Measurements from ENCODE around the gene CHRNA5. TPM values are rescaled to one million over a fixed set of nuclear protein-coding genes. Genes with fewer than 3 reads are reported as not detected.
"Not testable (repeated sequence)": the region's sequence is repeated elsewhere in the genome, so short reads cannot be mapped to it uniquely, and the experiment has no call there.

CHRNA5 gene
- total RNA-seq: 23.0 and 23.6 TPM in 2 replicates
- long read RNA-seq, partial matches to known transcripts: 2 of 5 reads
- long read RNA-seq, other reads (novel, unspliced or antisense): 1 of 5 reads

DNA sequence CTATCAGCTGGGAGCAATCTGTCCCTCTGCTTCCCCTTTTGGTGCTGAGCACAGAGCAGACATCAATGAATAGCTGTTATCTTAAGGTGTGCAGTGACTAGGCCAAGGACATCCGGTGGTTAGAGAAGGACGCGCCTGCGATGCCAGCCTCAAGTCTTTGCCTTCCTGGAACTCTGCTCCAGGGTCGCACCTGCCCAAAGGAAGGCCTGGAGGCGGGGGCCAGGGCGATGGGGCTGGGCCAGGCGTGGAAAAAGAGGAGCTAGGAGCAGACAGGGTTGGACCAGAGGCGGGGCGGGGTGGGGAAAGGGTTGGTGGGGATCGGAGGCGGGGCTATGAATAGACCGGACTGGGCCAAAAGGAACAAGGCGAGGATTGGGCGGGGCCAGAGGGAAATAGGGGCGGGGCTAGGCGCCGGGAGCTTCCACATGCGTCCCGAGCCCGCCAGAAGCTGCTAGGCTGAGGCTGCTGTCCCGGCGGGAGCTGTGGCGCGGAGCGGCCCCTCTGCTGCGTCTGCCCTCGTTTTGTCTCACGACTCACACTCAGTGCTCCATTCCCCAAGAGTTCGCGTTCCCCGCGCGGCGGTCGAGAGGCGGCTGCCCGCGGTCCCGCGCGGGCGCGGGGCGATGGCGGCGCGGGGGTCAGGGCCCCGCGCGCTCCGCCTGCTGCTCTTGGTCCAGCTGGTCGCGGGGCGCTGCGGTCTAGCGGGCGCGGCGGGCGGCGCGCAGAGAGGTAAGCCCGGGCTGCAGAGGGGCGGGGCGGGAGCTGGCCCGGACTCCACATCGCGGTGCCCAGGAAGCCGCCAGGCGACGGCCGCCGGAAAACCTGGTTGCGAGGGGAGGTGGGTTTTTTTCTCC lies at the start of gene CHRNA5:
Gene CHRNA5 (plus strand): TSS at position 424 of the 854 bp plus-strand sequence. CDS start 200 bp downstream, at position 624.
- H3K4me3 Mint-ChIP-seq: peak within 1 kb of the TSS; percentile 97
- H3K4me1 Mint-ChIP-seq: peaks cover 24% of the 10 kb centered on the region
- TF ChIP-seq, protein P1, sequence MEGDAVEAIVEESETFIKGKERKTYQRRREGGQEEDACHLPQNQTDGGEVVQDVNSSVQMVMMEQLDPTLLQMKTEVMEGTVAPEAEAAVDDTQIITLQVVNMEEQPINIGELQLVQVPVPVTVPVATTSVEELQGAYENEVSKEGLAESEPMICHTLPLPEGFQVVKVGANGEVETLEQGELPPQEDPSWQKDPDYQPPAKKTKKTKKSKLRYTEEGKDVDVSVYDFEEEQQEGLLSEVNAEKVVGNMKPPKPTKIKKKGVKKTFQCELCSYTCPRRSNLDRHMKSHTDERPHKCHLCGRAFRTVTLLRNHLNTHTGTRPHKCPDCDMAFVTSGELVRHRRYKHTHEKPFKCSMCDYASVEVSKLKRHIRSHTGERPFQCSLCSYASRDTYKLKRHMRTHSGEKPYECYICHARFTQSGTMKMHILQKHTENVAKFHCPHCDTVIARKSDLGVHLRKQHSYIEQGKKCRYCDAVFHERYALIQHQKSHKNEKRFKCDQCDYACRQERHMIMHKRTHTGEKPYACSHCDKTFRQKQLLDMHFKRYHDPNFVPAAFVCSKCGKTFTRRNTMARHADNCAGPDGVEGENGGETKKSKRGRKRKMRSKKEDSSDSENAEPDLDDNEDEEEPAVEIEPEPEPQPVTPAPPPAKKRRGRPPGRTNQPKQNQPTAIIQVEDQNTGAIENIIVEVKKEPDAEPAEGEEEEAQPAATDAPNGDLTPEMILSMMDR (conservative IDR thresholded peaks at IDR 0.05): no peak
- no peaks in the 10 kb centered on the region for H3K36me3 Mint-ChIP-seq (ENCODE audit: low read depth)
- H3K27me3 Mint-ChIP-seq (ENCODE audit: low read depth): peaks cover 16% of the 10 kb centered on the region
- peak within 1 kb of the TSS; percentile 95 for H3K27ac Mint-ChIP-seq (ENCODE audit: unreplicated experiment)
- peak; percentile 98 for DNase-seq (ENCODE audit: low read depth, low spot score)
- no peaks in the 10 kb centered on the region for H3K9me3 Mint-ChIP-seq

DNA sequence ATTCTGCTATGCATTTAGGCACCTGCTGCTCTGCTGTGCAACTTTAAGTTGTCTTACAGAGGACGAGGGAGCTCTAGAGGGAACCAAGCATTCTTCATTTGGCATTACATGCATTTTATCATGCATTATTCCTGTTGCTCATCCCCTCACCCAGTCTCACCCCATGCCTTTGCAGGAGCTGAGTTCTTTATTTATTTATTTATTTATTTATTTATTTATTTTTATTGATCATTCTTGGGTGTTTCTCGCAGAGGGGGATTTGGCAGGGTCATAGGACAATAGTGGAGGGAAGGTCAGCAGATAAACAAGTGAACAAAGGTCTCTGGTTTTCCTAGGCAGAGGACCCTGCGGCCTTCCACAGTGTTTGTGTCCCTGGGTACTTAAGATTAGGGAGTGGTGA lies 45.3 kb upstream of the CHRNA5 start:
- H3K27me3 Mint-ChIP-seq (ENCODE audit: low read depth); H3K9me3 Mint-ChIP-seq; H3K27ac Mint-ChIP-seq (ENCODE audit: unreplicated experiment); H3K36me3 Mint-ChIP-seq (ENCODE audit: low read depth); DNase-seq (ENCODE audit: low read depth, low spot score); H3K4me1 Mint-ChIP-seq; H3K4me3 Mint-ChIP-seq: not testable (repeated sequence)

DNA sequence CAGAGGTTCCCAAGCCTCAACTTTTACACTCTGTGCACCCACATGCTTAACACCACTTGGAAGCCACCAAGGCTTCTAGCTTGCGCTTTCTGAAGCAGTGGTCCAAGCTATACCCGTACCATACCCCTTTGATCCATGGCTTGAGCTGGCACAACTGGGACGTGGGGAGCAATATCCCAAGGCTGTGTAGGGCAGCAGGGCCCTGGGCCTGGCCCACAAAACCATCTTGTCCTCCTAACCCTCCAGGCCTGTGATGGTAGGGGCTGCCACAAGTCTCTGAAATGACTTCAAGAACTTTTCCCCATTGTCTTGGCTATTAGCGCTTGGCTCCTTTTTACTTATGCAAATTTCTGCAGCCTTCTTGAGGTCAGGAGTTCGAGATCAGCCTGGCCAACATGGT lies 41.1 kb upstream of the CHRNA5 start:
- TF ChIP-seq, protein P1 (conservative IDR thresholded peaks at IDR 0.05): no peak
- Mint-ChIP-seq H3K27me3 (ENCODE audit: low read depth) (no peaks in the 10 kb centered on the region), H3K4me1 (no peaks in the 10 kb centered on the region), H3K4me3 (no peak overlapping the region), H3K27ac (ENCODE audit: unreplicated experiment) (no peak overlapping the region), H3K9me3 (no peaks in the 10 kb centered on the region), H3K36me3 (ENCODE audit: low read depth) (peaks cover 3% of the 10 kb centered on the region)
- DNase-seq (ENCODE audit: low read depth, low spot score): no peak

DNA sequence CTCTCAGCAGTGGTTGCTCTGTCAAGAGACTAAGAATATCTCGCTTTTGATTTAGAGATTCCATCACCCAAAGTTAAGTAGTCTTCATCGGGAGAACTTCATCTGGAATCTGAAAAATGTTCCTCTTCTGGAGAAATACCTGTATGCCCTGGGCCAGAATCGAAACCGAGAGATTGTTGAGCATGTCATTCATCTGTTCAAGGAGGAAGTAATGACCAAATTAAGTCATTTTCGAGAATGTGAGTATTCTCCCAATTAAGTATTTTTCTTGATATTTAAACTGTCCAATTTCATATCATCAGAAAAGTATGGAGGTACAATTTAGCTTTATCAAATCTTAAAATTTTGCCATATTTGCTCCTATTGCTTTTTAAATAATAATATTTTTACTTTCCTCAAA lies 38.0 kb upstream of the CHRNA5 start:
- no peaks in the 10 kb centered on the region for H3K27me3 Mint-ChIP-seq (ENCODE audit: low read depth)
- TF ChIP-seq, protein P1 (conservative IDR thresholded peaks at IDR 0.05): no peak
- H3K4me1 Mint-ChIP-seq: no peaks in the 10 kb centered on the region
- no peak overlapping the region for H3K4me3 Mint-ChIP-seq
- H3K27ac Mint-ChIP-seq (ENCODE audit: unreplicated experiment): no peak overlapping the region
- peaks cover 3% of the 10 kb centered on the region for H3K36me3 Mint-ChIP-seq (ENCODE audit: low read depth)
- no peak for DNase-seq (ENCODE audit: low read depth, low spot score)
- H3K9me3 Mint-ChIP-seq: no peaks in the 10 kb centered on the region

DNA sequence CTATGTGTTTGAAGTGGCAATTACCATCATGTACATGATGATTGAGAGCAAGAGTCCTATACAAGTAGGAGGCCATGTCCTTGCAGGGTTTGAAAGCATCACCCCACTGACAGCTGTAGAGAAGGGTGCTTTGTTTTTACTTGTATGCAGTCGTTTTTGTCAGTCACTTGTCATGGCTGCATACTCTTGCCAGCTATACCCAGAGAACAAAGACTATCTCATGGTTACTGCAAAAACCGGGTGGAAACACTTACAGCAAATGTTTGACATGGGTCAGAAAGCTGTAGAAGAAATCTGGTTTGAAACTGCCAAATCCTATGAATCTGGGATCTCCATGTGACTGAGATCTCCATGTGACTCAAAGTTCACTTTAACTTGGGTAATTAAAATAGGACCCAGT lies 32.0 kb upstream of the CHRNA5 start:
- no peak overlapping the region for H3K4me3 Mint-ChIP-seq
- H3K9me3 Mint-ChIP-seq: no peaks in the 10 kb centered on the region
- H3K27ac Mint-ChIP-seq (ENCODE audit: unreplicated experiment): no peak overlapping the region
- peaks cover 9% of the 10 kb centered on the region for H3K4me1 Mint-ChIP-seq
- no peaks in the 10 kb centered on the region for H3K36me3 Mint-ChIP-seq (ENCODE audit: low read depth)
- TF ChIP-seq, protein P1 (conservative IDR thresholded peaks at IDR 0.05): no peak
- H3K27me3 Mint-ChIP-seq (ENCODE audit: low read depth): no peaks in the 10 kb centered on the region
- no peak for DNase-seq (ENCODE audit: low read depth, low spot score)

DNA sequence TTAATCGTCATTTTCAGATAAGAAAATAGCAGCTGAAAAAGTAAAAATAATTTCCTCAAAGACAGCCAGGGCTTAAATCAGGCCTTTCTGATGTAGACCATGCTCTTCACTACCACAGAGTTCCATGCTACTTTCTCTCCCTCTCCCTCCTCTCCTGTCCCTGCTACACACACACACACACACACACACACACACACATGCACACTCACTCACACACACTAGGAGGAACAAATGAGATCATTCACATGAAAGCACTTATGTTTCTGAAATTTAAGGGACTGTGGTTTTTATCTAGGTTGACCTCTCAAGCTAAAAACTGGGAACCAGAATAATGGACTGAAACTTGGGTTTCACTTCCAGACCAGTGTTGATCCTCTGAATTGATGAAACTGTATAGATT lies 29.2 kb upstream of the CHRNA5 start:
- TF ChIP-seq, protein P1 (conservative IDR thresholded peaks at IDR 0.05): no peak

More for the DNA sequence above, 29.2 kb upstream of the CHRNA5 start:
- Mint-ChIP-seq H3K9me3 (no peaks in the 10 kb centered on the region), H3K27ac (ENCODE audit: unreplicated experiment) (no peak overlapping the region), H3K4me1 (peaks cover 16% of the 10 kb centered on the region), H3K36me3 (ENCODE audit: low read depth) (no peaks in the 10 kb centered on the region), H3K4me3 (no peak overlapping the region), H3K27me3 (ENCODE audit: low read depth) (no peaks in the 10 kb centered on the region)
- no peak for DNase-seq (ENCODE audit: low read depth, low spot score)

Data from neural crest cell (in vitro differentiated cells).